Activated naive CD4-positive, alpha-beta T cell (primary cell): Measurements from ENCODE around the gene FOXC1.

Experiments used
- DNase-seq, 4 experiments: peaks; one replicate each; lab custom pipeline; 2025; lab: John Stamatoyannopoulos, UW

FOXC1 gene

GRCh38 chr6:1643830-1644445 lies 34.2 kb downstream of the FOXC1 start:
- DNase-seq, result no peak

DNA sequence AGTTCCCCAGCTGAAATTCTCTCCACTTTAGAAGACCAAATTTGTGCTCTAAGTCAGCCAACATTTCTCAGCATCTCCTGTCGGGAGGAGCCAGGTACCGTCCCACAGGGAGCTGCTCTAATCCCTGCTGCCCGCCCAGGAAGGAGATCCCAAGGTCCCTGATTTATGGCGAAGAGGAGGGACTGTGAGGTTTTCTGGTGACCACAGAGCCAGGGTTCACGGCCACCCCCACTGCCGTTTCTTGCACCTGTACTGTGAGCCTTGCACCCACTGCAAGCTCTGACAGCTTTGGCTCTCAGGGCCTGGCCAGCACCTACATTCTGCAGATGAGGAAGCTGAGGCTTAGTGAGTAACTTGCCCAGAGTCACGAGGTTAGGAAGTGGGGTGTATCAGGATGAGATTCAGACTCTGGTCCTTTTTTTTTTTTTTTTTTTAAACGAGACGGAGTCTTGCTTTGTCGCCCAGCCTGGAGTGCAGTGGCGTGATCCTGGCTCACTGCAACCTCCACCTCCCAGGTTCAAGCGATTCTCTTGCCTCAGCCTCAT lies 34.9 kb downstream of the FOXC1 start:
- no peak for DNase-seq

DNA sequence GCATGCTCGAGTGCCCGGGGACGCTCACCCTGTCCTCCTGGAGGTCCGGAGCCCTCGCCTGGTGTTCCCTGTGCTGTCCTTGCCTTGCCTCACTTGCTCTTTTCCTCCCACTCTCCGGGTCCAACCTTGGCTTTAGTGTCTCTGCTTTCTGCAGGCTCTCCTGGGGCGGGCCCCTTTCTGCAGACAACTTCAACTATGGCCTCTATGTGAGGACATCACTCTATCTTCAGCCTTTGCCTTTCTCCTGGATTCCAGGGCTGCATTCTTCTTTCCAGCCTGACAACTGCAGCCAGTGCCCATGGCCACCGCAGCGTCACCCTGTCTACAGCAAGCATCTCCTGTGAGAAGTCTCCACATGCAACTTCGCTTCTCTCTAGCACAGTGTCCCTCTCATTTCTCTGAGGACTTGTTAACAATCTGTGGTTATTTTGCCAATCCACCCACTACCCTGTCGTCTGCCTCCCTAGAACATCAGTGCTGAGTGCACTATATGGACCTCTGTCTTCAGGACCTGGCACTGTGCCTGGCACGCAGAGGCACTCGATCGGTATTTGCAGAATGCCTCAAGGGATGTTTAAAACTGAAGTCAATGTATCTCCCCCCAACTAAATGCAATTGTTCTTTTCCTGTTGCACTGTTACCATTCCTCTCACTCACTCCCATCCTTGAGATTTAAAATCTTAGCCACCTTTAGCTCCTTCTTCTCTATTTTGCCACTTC lies 35.9 kb downstream of the FOXC1 start:
- no peak for DNase-seq

GRCh38 chr6:1651362-1651761 lies 41.6 kb downstream of the FOXC1 start:
- DNase-seq, result no peak

GRCh38 chr6:1652842-1653241 lies 43.1 kb downstream of the FOXC1 start:
- DNase-seq, result no peak

GRCh38 chr6:1654054-1654453 lies 44.3 kb downstream of the FOXC1 start:
- DNase-seq, result no peak

- DNase-seq, result no peak
These were observed 47.5 kb downstream of the FOXC1 start for GRCh38 chr6:1657116-1657770.

- DNase-seq, result no peak
These were observed 48.1 kb downstream of the FOXC1 start for GRCh38 chr6:1657771-1658165.

- no peak for DNase-seq
These were observed 48.7 kb downstream of the FOXC1 start for GRCh38 chr6:1658212-1659005.

- DNase-seq, result no peak
These were observed 50.1 kb downstream of the FOXC1 start for GRCh38 chr6:1659816-1660215.

GRCh38 chr6:1662534-1662933 lies 52.8 kb downstream of the FOXC1 start:
- DNase-seq, result no peak
